ENCODE data around the gene ZFC3H1. TPM values are rescaled to one million over a fixed set of nuclear protein-coding genes. Genes with fewer than 3 reads are reported as not detected.
A peak's percentile ranks its signal among the peaks of the same experiment; 100 is the strongest.

The ZFC3H1 gene
- total and polyA plus RNA-seq, 9 of the 15 experiments (the other 6 are each of a cell fraction or from before 2014, with no cell fraction given) = 14.8 to 80.5 (median 22.1) TPM

DNA sequence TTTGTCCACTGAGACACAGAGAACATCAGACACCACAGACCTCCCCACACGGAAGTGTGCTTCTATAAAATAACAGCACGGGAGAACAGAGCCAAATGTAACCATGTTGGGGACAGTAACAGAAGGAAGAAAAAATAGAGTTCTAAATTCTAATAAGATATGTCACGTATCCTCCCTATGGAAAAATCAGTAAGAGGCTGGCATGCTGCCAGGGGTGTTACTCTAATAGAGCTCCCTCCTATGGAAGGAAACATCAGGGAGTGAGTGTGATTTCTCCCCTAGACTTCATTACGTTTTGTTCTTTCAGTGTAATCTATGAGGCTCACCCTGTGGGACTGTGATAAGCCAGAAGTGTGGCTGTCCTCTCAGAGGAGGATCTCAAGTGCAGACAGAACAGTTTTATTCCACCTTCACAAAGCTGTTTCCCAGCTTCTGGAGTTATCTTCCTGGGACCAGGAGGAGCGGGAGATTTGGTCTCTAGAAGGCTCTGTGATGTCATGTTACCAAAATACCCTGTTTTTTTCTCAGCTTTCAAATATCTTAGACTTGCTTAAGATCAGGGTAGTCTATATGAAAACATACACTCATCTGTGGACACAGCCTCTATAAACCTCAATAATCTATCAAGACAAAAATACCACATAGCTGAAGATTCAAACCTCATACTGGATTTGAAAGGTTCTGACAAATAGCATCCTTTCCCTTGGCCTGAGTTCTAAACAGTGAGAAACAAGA, 69.3 kb downstream of the ZFC3H1 start (continued):
- TF ChIP-seq ARID3A (IDR thresholded peaks at IDR 0.05; ENCODE audit: borderline replicate concordance, low read depth, low read length) (peak; percentile 64; the same call in 1 of the 2 replicates), RBM17 (IDR thresholded peaks at IDR 0.05; ENCODE audit: borderline replicate concordance, low read depth, low read length) (no peak), HDAC2 (IDR thresholded peaks at IDR 0.05) (peak; percentile 73; the same call in 1 of the 2 replicates), NR1H2 (CRISPR knock-in tag; IDR thresholded peaks at IDR 0.05) (no peak), NFATC3 (IDR thresholded peaks at IDR 0.05) (no peak), ZNF586 (CRISPR knock-in tag; conservative IDR thresholded peaks at IDR 0.05) (no peak), KHSRP (IDR thresholded peaks at IDR 0.05) (no peak), ZNF184 (CRISPR knock-in tag; IDR thresholded peaks at IDR 0.05) (no peak), ATF7 (IDR thresholded peaks at IDR 0.05) (peak; percentile 48; the same call in 1 of the 2 replicates), HNRNPUL1 (IDR thresholded peaks at IDR 0.05; ENCODE audit: low read length) (no peak), KAT7 (CRISPR knock-in tag; IDR thresholded peaks at IDR 0.05; ENCODE audit: borderline replicate concordance) (no peak), CUX1 (CRISPR knock-in tag; IDR thresholded peaks at IDR 0.05) (no peak), HNRNPH1 (optimal IDR thresholded peaks at IDR 0.05; ENCODE audit: low read depth, low read length) (no peak), NR4A1 (CRISPR knock-in tag; IDR thresholded peaks at IDR 0.05) (no peak), NR4A1 (tag; IDR thresholded peaks at IDR 0.05) (no peak), ILK (tag; IDR thresholded peaks at IDR 0.05; ENCODE audit: borderline replicate concordance, low read depth) (no peak)
- TF ChIP-seq, protein P1, sequence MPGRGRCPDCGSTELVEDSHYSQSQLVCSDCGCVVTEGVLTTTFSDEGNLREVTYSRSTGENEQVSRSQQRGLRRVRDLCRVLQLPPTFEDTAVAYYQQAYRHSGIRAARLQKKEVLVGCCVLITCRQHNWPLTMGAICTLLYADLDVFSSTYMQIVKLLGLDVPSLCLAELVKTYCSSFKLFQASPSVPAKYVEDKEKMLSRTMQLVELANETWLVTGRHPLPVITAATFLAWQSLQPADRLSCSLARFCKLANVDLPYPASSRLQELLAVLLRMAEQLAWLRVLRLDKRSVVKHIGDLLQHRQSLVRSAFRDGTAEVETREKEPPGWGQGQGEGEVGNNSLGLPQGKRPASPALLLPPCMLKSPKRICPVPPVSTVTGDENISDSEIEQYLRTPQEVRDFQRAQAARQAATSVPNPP (IDR thresholded peaks at IDR 0.05; ENCODE audit: borderline replicate concordance, insufficient read depth, insufficient read length) = no peak

All from K562 (cell line).